Endometrial microvascular endothelial cells (primary cell): ENCODE results near the gene FOXJ1. TPM values are rescaled to one million over a fixed set of nuclear protein-coding genes. Genes with fewer than 3 reads are reported as not detected.

Experiments used
- in situ Hi-C: cut with HindIII; loops from 2 replicates; pipeline ENCODE4 v1.10.0; 2017; ENCODE audit warnings: low sequenced_read_pairs, low pct_unique_long_range_greater_than_20kb; ENCODE audit errors: inconsistent ontology term
- total RNA-seq: library from RNA; depleted of rRNA; stranded (reverse); fragments of >200 nt; gene quantifications from one replicate; pipeline ENCODE4 v1.2.3, GENCODE V29; 2015; ENCODE audit errors: inconsistent ontology term

FOXJ1 gene
- total RNA-seq, 1 donor from 2014 or later: not detected

- in situ Hi-C loops: no loop called here
These were observed 5.2 kb upstream of the FOXJ1 start for GRCh38 chr17:76146053-76146851.

- in situ Hi-C loops: no loop called here
These were observed 4.4 kb upstream of the FOXJ1 start for GRCh38 chr17:76145231-76146052.

GRCh38 chr17:76142585-76143041 lies 1.6 kb upstream of the FOXJ1 start:
- in situ Hi-C loops: no loop called here

- in situ Hi-C loops: no loop called here
These were observed 1.1 kb upstream of the FOXJ1 start for GRCh38 chr17:76142039-76142584.

- in situ Hi-C loops: no loop called here
These were observed 309 bp downstream of the FOXJ1 start for GRCh38 chr17:76140661-76141211.

- in situ Hi-C loops: no loop called here
These were observed 1.0 kb downstream of the FOXJ1 start for GRCh38 chr17:76139801-76140660.

- in situ Hi-C loops: no loop called here
These were observed 1.9 kb downstream of the FOXJ1 start for GRCh38 chr17:76138896-76139752.

GRCh38 chr17:76138234-76138895 lies 2.7 kb downstream of the FOXJ1 start:
- in situ Hi-C loops: no loop called here

- in situ Hi-C loops: no loop called here
These were observed 3.5 kb downstream of the FOXJ1 start for GRCh38 chr17:76137351-76138233.

- in situ Hi-C loops: no loop called here
These were observed 4.1 kb downstream of the FOXJ1 start for GRCh38 chr17:76137001-76137350.

- in situ Hi-C loops: no loop called here
These were observed 4.6 kb downstream of the FOXJ1 start for GRCh38 chr17:76136276-76137000.

GRCh38 chr17:76135810-76136188 lies 5.2 kb downstream of the FOXJ1 start:
- in situ Hi-C loops: no loop called here

- in situ Hi-C loops: no loop called here
These were observed 5.9 kb downstream of the FOXJ1 start for GRCh38 chr17:76134911-76135809.

GRCh38 chr17:76132574-76133338 lies 8.3 kb downstream of the FOXJ1 start:
- in situ Hi-C loops: no loop called here
